Epidermal melanocyte (primary cell): ENCODE data around the gene GDAP1L1.

Experiments
- DNase-seq: peaks from one replicate; pipeline ENCODE4 v3.0.0; 2011; ENCODE audit warnings: low spot score; ENCODE audit not compliant: insufficient read length

GDAP1L1 gene

GRCh38 chr20:44247131-44247571 lies at the start of gene GDAP1L1:
GDAP1L1 (plus strand) TSS chr20:44247308; CDS start chr20:44247335, 27 bp downstream.
- no peak for DNase-seq

GRCh38 chr20:44198872-44199271 lies 48.2 kb upstream of the GDAP1L1 start:
- DNase-seq, result no peak

- no peak for DNase-seq
Observed at GRCh38 chr20:44199877-44200276, 47.2 kb upstream of the GDAP1L1 start.

- no peak for DNase-seq
Observed at GRCh38 chr20:44200371-44200770, 46.7 kb upstream of the GDAP1L1 start.

GRCh38 chr20:44200983-44201382 lies 46.1 kb upstream of the GDAP1L1 start:
- no peak for DNase-seq

GRCh38 chr20:44203161-44203560 lies 43.9 kb upstream of the GDAP1L1 start:
- peak; percentile 44 for DNase-seq

GRCh38 chr20:44204156-44204831 lies 42.8 kb upstream of the GDAP1L1 start:
- no peak for DNase-seq

- DNase-seq, result no peak
Observed at GRCh38 chr20:44204832-44205215, 42.3 kb upstream of the GDAP1L1 start.

GRCh38 chr20:44206132-44206531 lies 41.0 kb upstream of the GDAP1L1 start:
- no peak for DNase-seq

GRCh38 chr20:44207126-44207723 lies 39.9 kb upstream of the GDAP1L1 start:
- no peak for DNase-seq

- no peak for DNase-seq
Observed at GRCh38 chr20:44208165-44208564, 38.9 kb upstream of the GDAP1L1 start.

- no peak for DNase-seq
Observed at GRCh38 chr20:44208770-44209169, 38.3 kb upstream of the GDAP1L1 start.

GRCh38 chr20:44209686-44210405 lies 37.3 kb upstream of the GDAP1L1 start:
- no peak for DNase-seq

GRCh38 chr20:44210406-44211176 lies 36.5 kb upstream of the GDAP1L1 start, which contains the start of gene OSER1:
OSER1 (minus strand) TSS chr20:44210771; CDS start chr20:44206957, 3,814 bp downstream.
- DNase-seq, result peak; percentile 92

- DNase-seq, result no peak
Observed at GRCh38 chr20:44211177-44212039, 35.7 kb upstream of the GDAP1L1 start.

GRCh38 chr20:44212792-44213191 lies 34.3 kb upstream of the GDAP1L1 start:
- no peak for DNase-seq

- DNase-seq, result peak; percentile 29
Observed at GRCh38 chr20:44215125-44215524, 32.0 kb upstream of the GDAP1L1 start.

GRCh38 chr20:44217342-44218092 lies 29.6 kb upstream of the GDAP1L1 start:
- DNase-seq, result peak; percentile 45

- DNase-seq, result no peak
Observed at GRCh38 chr20:44218446-44218845, 28.7 kb upstream of the GDAP1L1 start.

- DNase-seq, result no peak
Observed at GRCh38 chr20:44219170-44219730, 27.9 kb upstream of the GDAP1L1 start.
